Measurements from ENCODE around the gene NEK6.

- TF ChIP-seq REST (IDR thresholded peaks at IDR 0.05; ENCODE audit: insufficient read depth in 1 of 2, low read depth in 2 of 2, low read length in 2 of 2): no peak
- no peak for TF ChIP-seq POLR2AphosphoS5 (IDR thresholded peaks at IDR 0.05; ENCODE audit: low read depth, low read length)
- no peak for TF ChIP-seq TAF1 (IDR thresholded peaks at IDR 0.05; ENCODE audit: borderline replicate concordance, insufficient read depth, low read length)
- no peak for TF ChIP-seq SIN3A (IDR thresholded peaks at IDR 0.05; ENCODE audit: borderline replicate concordance, insufficient read depth, low read length)
- TF ChIP-seq FOXP2 (optimal IDR thresholded peaks at IDR 0.05; ENCODE audit: borderline replicate concordance, extremely low read depth, extremely low read length, insufficient read depth): no peak
Observed at GRCh38 chr9:124291801-124292396, 34.1 kb downstream of the NEK6 start.

Data from PFSK-1 (cell line).